Panc1 (cell line): ENCODE measurements around the gene SMCO1. TPM values are rescaled to one million over a fixed set of nuclear protein-coding genes. Genes with fewer than 3 reads are reported as not detected.
"Not testable (repeated sequence)": the region's sequence is repeated elsewhere in the genome, so short reads cannot be mapped to it uniquely, and the experiment has no call there.

Experiments used
- ATAC-seq: fragments of 200-7000 bp; cut with Tn5 transposase; 2 replicates; pipeline ENCODE4 v1.9.1; 2020; ENCODE audit warnings: mild to moderate bottlenecking, moderate library complexity
- BruUV-seq: library from RNA; stranded (reverse); fragments of 400-500 nt; replicated peaks from 2 replicates; lab custom pipeline; 2021; lab: Mats Ljungman, UMichigan
- CTCF ChIA-PET: fragments of 300-600 bp; sonication (Branson Sonifier 250); formaldehyde crosslinking; loops from one replicate; lab custom pipeline; 2022; ENCODE audit warnings: antibody characterized with exemption; lab: Charles Lee
- POLR2A ChIA-PET: fragments of 300-600 bp; sonication (Branson Sonifier 250); formaldehyde crosslinking; loops from one replicate; lab custom pipeline; 2022; ENCODE audit warnings: antibody characterized with exemption; lab: Charles Lee
- DNase-seq: peaks from one replicate; pipeline ENCODE4 v3.0.0-alpha.2; 2010; ENCODE audit warnings: low read depth, low spot score
- H3K27ac ChIP-seq: 2 replicates; pipeline ENCODE4 v1.5.1; 2011; ENCODE audit warnings: mild to moderate bottlenecking, low read length, inconsistent platforms
- H3K27me3 ChIP-seq: fragments of 200-500 bp; sonication (Bioruptor generic); 2 replicates; pipeline ENCODE4 v1.6.0; 2014; ENCODE audit warnings: low read length, inconsistent platforms; ENCODE audit not compliant: control insufficient read depth, insufficient read depth
- H3K36me3 ChIP-seq: fragments of 200-500 bp; sonication (Bioruptor generic); 2 replicates; pipeline ENCODE4 v1.5.1; 2014; ENCODE audit warnings: inconsistent platforms, mild to moderate bottlenecking, low read length, moderate library complexity; ENCODE audit not compliant: control insufficient read depth, insufficient read depth
- H3K4me1 ChIP-seq: 2 replicates; pipeline ENCODE4 v1.5.1; 2011; ENCODE audit warnings: inconsistent platforms, mild to moderate bottlenecking, low read length, moderate library complexity; ENCODE audit not compliant: control insufficient read depth, insufficient read depth
- H3K4me3 ChIP-seq, 2 experiments: 2 replicates each; pipeline ENCODE4 v1.5.1; 2011 to 2012; ENCODE audit warnings: low read depth in 2 of 2, low read length in 2 of 2, mild to moderate bottlenecking in 2 of 2, inconsistent platforms in 1 of 2, moderate library complexity in 1 of 2
- H3K9me3 ChIP-seq: fragments of 200-500 bp; sonication (Bioruptor generic); 2 replicates; pipeline ENCODE4 v1.5.1; 2014; ENCODE audit warnings: low read depth, mild to moderate bottlenecking, inconsistent platforms, low read length, moderate library complexity; ENCODE audit not compliant: control insufficient read depth, insufficient read depth
- CTCF ChIP-seq: fragments of 450-650 bp; IDR thresholded peaks from 2 replicates; pipeline ENCODE4 v1.5.1; 2017; ENCODE audit warnings: mild to moderate bottlenecking
- POLR2AphosphoS5 ChIP-seq: IDR thresholded peaks from 2 replicates; pipeline ENCODE4 v1.6.1; 2012; ENCODE audit warnings: mild to moderate bottlenecking, low read depth, low read length, moderate library complexity
- REST ChIP-seq, 2 experiments: IDR thresholded peaks; 2 replicates each; pipeline ENCODE4 v1.6.1; 2011 to 2012; ENCODE audit warnings: low read depth in 2 of 2, control low read depth in 1 of 2, low read length in 1 of 2, mild to moderate bottlenecking in 1 of 2, moderate library complexity in 1 of 2; ENCODE audit not compliant: insufficient read depth in 1 of 2
- SIN3A ChIP-seq: IDR thresholded peaks from 2 replicates; pipeline ENCODE4 v1.6.1; 2012; ENCODE audit warnings: low read depth, mild to moderate bottlenecking, low read length, moderate library complexity, borderline replicate concordance; ENCODE audit not compliant: insufficient read depth
- TCF7L2 ChIP-seq: IDR thresholded peaks from 2 replicates; pipeline ENCODE4 v1.6.1; 2011; ENCODE audit warnings: mild to moderate bottlenecking, low read depth, low read length, inconsistent platforms
- in situ Hi-C: cut with HindIII; loops from 2 replicates; pipeline ENCODE4 v1.10.0; 2016; ENCODE audit warnings: low sequenced_read_pairs, low pct_unique_long_range_greater_than_20kb
- intact Hi-C: fragments of 100-400 bp; cut with micrococcal nuclease; formaldehyde crosslinking; loops from one replicate; pipeline ENCODE4 v1.10.0; 2022; ENCODE audit not compliant: unreplicated experiment
- total RNA-seq: library from RNA; stranded (reverse); gene quantifications from one replicate; pipeline ENCODE4 v1.2.1, GENCODE V29; 2021; ENCODE audit not compliant: unreplicated experiment

SMCO1 gene
- total RNA-seq, 1 experiment from 2014 or later = not detected

- H3K27ac ChIP-seq = no peak overlapping the region
- H3K9me3 ChIP-seq = no peaks in the 10 kb centered on the region
- intact Hi-C loops (no loop called here), in situ Hi-C loops (no loop called here)
- ChIA-PET CTCF (no interaction called here), POLR2A (no interaction called here)
- ATAC-seq = no peak
- no peak for DNase-seq
- no TSS peak for BruUV-seq
- no peak for TF ChIP-seq TCF7L2
- no peak for TF ChIP-seq POLR2AphosphoS5
- TF ChIP-seq SIN3A = no peak
- no peaks in the 10 kb centered on the region for H3K36me3 ChIP-seq
- H3K4me3 ChIP-seq = no peak overlapping the region
- H3K4me1 ChIP-seq = no peaks in the 10 kb centered on the region
- H3K27me3 ChIP-seq = no peaks in the 10 kb centered on the region
Observed at GRCh38 chr3:196463804-196464203, 51.3 kb downstream of the SMCO1 start.

- ChIA-PET POLR2A (no interaction called here), CTCF (no interaction called here)
- no peaks in the 10 kb centered on the region for H3K36me3 ChIP-seq
- BruUV-seq = no TSS peak
- H3K27me3 ChIP-seq = no peaks in the 10 kb centered on the region
- H3K4me1 ChIP-seq = no peaks in the 10 kb centered on the region
- intact Hi-C loops (no loop called here), in situ Hi-C loops (no loop called here)
- TF ChIP-seq CTCF (no peak), POLR2AphosphoS5 (no peak), TCF7L2 (no peak), REST (IDR thresholded peaks at IDR 0.05; ENCODE audit: insufficient read depth in 1 of 2, low read depth in 2 of 2, low read length in 1 of 2) (no peak), SIN3A (no peak)
- ATAC-seq = no peak
- H3K9me3 ChIP-seq = no peaks in the 10 kb centered on the region
- no peak for DNase-seq
- H3K27ac ChIP-seq = no peak overlapping the region
- H3K4me3 ChIP-seq = no peak overlapping the region
Observed at GRCh38 chr3:196463478-196463756, 51.7 kb downstream of the SMCO1 start.

- in situ Hi-C loops, ATAC-seq, intact Hi-C loops, POLR2A ChIA-PET, CTCF ChIA-PET, H3K4me3 ChIP-seq, DNase-seq, H3K27ac ChIP-seq, H3K36me3 ChIP-seq, H3K27me3 ChIP-seq, H3K9me3 ChIP-seq, BruUV-seq, H3K4me1 ChIP-seq: not testable (repeated sequence)
Observed at GRCh38 chr3:196462680-196463477, 52.3 kb downstream of the SMCO1 start.
